AG09319 (cell line): ENCODE measurements around the gene ZMYM2.

ENCODE experiments used
- DNase-seq: peaks from one replicate; pipeline ENCODE4 v3.0.0-alpha.2; 2010; ENCODE audit warnings: low read depth; ENCODE audit errors: extremely low read depth
- TF ChIP-seq, protein P1 (sequence below): IDR thresholded peaks from 2 replicates; pipeline ENCODE4 v1.5.1; 2011; ENCODE audit warnings: low read depth, mild to moderate bottlenecking, inconsistent platforms, low read length, moderate library complexity

ZMYM2 gene

GRCh38 chr13:20137875-20138274, 179.3 kb downstream of the ZMYM2 start:
- TF ChIP-seq, protein P1, sequence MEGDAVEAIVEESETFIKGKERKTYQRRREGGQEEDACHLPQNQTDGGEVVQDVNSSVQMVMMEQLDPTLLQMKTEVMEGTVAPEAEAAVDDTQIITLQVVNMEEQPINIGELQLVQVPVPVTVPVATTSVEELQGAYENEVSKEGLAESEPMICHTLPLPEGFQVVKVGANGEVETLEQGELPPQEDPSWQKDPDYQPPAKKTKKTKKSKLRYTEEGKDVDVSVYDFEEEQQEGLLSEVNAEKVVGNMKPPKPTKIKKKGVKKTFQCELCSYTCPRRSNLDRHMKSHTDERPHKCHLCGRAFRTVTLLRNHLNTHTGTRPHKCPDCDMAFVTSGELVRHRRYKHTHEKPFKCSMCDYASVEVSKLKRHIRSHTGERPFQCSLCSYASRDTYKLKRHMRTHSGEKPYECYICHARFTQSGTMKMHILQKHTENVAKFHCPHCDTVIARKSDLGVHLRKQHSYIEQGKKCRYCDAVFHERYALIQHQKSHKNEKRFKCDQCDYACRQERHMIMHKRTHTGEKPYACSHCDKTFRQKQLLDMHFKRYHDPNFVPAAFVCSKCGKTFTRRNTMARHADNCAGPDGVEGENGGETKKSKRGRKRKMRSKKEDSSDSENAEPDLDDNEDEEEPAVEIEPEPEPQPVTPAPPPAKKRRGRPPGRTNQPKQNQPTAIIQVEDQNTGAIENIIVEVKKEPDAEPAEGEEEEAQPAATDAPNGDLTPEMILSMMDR: no peak
- no peak for DNase-seq

GRCh38 chr13:20140487-20140886, 182.0 kb downstream of the ZMYM2 start:
- TF ChIP-seq, protein P1: no peak
- DNase-seq: no peak
